GDM1 (cell line): Measurements from ENCODE around the gene MAML3.
A peak's percentile ranks its signal among the peaks of the same experiment; 100 is the strongest.

Experiments
- DNase-seq: peaks from one replicate; lab custom pipeline; 2025; lab: John Stamatoyannopoulos, UW

MAML3 gene

DNA sequence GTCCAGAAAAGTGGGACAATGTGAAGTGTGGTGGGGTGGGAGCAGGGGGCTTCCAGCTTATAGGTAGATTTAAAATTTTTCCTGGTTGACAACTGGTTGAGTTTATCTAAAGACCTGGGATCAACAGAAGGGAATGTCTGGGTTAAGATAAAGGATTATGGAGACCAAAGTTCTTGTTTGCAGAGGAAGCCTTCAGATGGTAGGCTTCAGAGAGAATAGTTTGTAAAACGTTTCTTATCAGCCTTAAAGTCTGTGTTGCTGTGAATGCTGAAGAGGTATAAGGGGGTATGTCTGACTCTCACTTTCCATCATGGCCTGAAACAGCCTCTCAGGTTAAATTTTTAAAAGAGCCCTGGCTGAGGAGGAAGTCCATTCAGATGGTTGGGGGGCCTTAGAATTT lies 467.9 kb downstream of the MAML3 start:
- no peak for DNase-seq

DNA sequence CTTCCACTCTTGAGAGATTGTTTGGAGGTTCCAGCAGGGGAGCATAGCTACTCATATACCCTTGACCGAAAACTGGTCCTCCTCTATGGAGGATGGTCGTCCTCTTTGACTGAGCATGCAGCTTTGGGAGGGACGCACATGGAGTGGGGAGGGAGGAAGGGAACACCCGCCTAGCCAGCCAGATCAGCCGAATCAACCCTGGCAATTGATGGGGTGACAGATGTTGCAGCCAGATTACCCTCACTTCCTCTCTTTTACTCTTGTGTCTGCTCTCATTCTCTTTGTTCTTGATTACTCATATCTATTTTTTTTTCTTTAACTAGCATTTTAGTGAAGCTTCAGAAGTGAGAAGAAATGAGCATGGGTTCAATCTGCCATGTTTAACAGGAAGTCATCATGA lies 468.8 kb downstream of the MAML3 start:
- no peak for DNase-seq

DNA sequence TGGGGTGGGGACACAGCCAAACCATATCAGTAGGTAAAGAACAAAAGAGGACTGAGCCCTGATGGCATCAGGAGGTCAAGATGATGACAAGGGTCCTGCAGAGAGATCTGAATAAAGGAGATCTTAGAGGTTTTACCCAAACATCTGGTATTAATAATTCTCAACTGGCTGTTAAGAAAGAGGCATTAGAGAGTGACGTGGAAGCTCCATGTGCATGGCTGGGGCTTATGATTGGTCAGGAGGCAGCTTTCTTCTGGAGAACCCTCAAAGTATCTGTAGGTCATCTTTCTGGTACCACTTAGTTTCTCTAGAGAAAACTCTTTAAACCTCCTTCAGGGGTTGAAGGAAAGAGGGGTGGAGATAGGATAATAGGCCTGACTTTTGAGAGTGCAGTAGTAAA lies 469.6 kb downstream of the MAML3 start:
- no peak for DNase-seq

GRCh38 chr4:139682741-139683151 lies 471.2 kb downstream of the MAML3 start:
- DNase-seq = no peak

- no peak for DNase-seq
Measured at GRCh38 chr4:139682309-139682708, 471.7 kb downstream of the MAML3 start.

- DNase-seq = no peak
Measured at GRCh38 chr4:139676913-139677585, 476.9 kb downstream of the MAML3 start.

GRCh38 chr4:139676365-139676764 lies 477.6 kb downstream of the MAML3 start:
- DNase-seq = no peak

- DNase-seq = no peak
Measured at GRCh38 chr4:139675651-139676050, 478.3 kb downstream of the MAML3 start.

DNA sequence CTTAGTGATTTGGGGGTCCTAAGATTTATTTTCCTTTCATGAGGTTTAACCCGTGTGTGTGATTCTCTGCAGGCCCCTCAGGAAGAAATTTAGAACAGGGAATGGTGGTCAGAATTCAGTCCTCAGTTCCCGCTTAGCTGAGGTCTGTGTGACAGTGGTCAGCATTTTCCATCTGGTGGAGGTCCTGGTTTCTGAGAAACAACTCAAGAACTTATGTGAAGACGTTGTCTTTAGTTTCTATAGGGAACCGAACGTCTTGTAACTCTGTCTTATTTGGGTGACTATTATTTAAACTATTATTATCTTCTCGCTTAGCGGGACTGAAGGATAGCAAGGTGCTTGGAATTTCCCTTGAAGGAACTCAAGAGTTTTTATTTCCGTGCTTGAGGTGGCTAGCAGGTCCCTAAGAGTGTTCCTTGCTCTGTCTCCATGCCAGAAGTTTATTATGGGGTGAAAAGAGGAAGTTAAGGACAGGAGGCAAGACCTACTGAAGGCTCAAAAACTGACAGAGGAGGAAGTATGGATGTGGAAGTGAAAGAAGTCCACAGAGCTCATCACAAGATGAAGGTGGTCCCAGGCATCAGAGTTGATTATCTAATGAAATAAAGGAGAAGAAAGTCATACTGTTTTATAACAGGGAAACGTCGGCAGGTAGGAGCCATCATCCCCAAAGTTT lies 479.0 kb downstream of the MAML3 start:
- DNase-seq = peak; percentile 49

- DNase-seq = no peak
Measured at GRCh38 chr4:139672732-139673131, 481.3 kb downstream of the MAML3 start.

DNA sequence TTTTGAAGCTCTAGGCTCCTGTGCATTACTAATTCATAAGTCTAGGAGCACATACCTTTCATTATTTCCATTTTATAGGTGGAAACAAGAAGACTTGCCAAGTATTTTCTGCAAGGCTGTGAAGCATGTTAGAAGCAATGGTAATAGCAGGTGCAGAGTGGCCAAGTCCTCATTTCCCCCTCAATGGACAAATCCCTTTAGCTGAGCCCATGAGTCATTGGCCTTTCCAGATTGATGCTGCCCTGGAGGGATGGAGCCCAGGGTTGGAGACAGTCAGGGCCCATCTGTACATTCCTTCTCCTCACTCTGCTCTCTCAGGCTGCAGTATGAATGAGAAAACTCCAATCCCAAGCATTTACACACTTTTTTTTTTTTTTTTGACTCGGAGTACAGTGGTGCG lies 481.8 kb downstream of the MAML3 start:
- DNase-seq = no peak

GRCh38 chr4:139670775-139671174 lies 483.2 kb downstream of the MAML3 start:
- no peak for DNase-seq

GRCh38 chr4:139669890-139670289 lies 484.1 kb downstream of the MAML3 start:
- no peak for DNase-seq

DNA sequence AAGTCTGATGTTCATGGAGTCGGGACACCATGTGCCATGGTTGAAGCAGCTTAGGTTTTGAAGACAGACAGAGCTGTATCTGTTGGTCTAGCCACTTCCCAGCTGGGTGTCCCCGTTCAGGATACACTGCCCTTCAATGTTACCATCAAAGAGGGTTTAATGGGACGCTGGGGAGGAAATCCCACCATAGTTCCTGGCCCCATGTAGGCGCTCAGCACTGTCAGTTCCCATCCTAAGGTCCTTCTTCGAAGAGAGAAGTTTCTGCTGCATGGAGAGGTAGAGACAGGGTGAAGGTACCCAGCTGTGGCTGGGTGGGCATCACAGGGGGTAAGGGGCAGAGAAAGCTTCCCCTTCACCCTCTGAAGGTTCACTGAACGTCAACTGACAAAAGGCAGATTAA lies 484.6 kb downstream of the MAML3 start:
- no peak for DNase-seq

DNA sequence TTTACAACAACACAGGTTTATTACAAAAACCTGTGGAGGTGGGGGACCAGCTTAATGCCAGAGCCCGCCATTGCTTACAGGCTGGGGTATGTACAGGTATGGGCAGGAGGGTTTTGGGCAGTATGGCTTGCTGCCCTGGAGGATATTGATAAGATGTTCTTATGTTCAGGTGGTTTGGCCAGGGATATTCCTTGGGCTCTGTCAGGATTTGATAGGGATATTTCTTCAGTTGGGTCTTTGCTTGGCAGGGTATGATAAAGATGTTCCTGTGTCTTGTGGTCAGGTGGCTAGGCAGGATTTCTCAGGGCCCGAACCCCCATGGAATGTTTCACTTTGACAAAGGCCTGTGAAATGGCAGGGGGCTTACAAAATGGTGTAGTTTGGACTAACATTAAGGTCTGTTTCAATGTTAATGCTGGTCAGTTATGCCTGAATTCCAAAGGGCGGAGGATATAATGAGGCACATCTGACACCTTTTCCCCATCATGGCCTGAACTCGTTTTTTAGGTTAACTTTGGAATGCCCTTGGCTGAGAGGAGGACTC lies 485.3 kb downstream of the MAML3 start:
- no peak for DNase-seq

GRCh38 chr4:139668036-139668435 lies 485.9 kb downstream of the MAML3 start:
- DNase-seq = no peak
